A549 (cell line): Measurements from ENCODE around the gene FGD2.

Experiments used
- CBX8 ChIP-seq: fragments of 200-600 bp; sonication (generic); IDR thresholded peaks from 2 replicates; pipeline ENCODE4 v1.6.1; 2016
- CTCF ChIP-seq: fragments of >200 bp; sonication (Bioruptor Twin); formaldehyde crosslinking; IDR thresholded peaks from 3 replicates; pipeline ENCODE4 v1.5.1; 2016
- FOSL2 ChIP-seq, 2 experiments: fragments of 450-650 bp in 1 of 2; fragments of >200 bp in 1 of 2; sonication (Bioruptor Twin) in 1 of 2; formaldehyde crosslinking; IDR thresholded peaks; 2 replicates each; pipeline versions ENCODE4 v1.5.0 to v1.6.1; 2016 to 2020; ENCODE audit warnings: mild to moderate bottlenecking in 1 of 2, moderate library complexity in 1 of 2
- JUN ChIP-seq, 2 experiments: fragments of >200 bp; sonication (Bioruptor Twin); formaldehyde crosslinking; IDR thresholded peaks; 2 replicates in 1 of 2; 3 replicates in 1 of 2; pipeline ENCODE4 v1.6.1; 2016 to 2017
- MAZ ChIP-seq: fragments of 150-350 bp; IDR thresholded peaks from 2 replicates; pipeline ENCODE4 v1.6.1; 2014; ENCODE audit warnings: antibody characterized with exemption, low read depth, low read length, borderline replicate concordance
- POLR2A ChIP-seq: IDR thresholded peaks from 2 replicates; pipeline ENCODE4 v1.6.1; 2012; ENCODE audit warnings: mild to moderate bottlenecking, low read length
- RCOR1 ChIP-seq: fragments of 150-350 bp; IDR thresholded peaks from 2 replicates; pipeline ENCODE4 v1.6.1; 2014; ENCODE audit warnings: antibody characterized with exemption, low read length, low read depth
- REST ChIP-seq: fragments of 200-600 bp; sonication (generic); IDR thresholded peaks from 2 replicates; pipeline ENCODE4 v1.6.1; 2016; ENCODE audit warnings: antibody characterized with exemption, mild to moderate bottlenecking, moderate library complexity
- RNF2 ChIP-seq: fragments of 200-600 bp; sonication (generic); IDR thresholded peaks from 2 replicates; pipeline ENCODE4 v1.6.1; 2016; ENCODE audit warnings: low read depth, mild to moderate bottlenecking, antibody characterized with exemption, moderate library complexity, borderline replicate concordance
- SREBF2 ChIP-seq: fragments of 450-650 bp; IDR thresholded peaks from 2 replicates; pipeline ENCODE4 v1.6.1; 2014; ENCODE audit warnings: mild to moderate bottlenecking, moderate library complexity
- USF2 ChIP-seq: fragments of 450-650 bp; IDR thresholded peaks from 2 replicates; pipeline ENCODE4 v1.6.1; 2014; ENCODE audit warnings: antibody characterized with exemption
- ZC3H11A ChIP-seq: fragments of 450-650 bp; IDR thresholded peaks from 2 replicates; pipeline ENCODE4 v1.6.1; 2014; ENCODE audit warnings: antibody characterized with exemption, mild to moderate bottlenecking

GRCh38 chr6:36968266-36968977, 37.0 kb upstream of the FGD2 start:
- no peak for TF ChIP-seq SREBF2
- no peak for TF ChIP-seq CTCF
- no peak for TF ChIP-seq POLR2A
- TF ChIP-seq RCOR1 = no peak
- TF ChIP-seq FOSL2 (IDR thresholded peaks at IDR 0.05) = no peak
- no peak for TF ChIP-seq FOSL2 (CRISPR knock-in tag; IDR thresholded peaks at IDR 0.05)
- TF ChIP-seq REST = no peak
- TF ChIP-seq MAZ = no peak
- TF ChIP-seq JUN (IDR thresholded peaks at IDR 0.05) = no peak
- no peak for TF ChIP-seq CBX8
- no peak for TF ChIP-seq ZC3H11A
- TF ChIP-seq USF2 = no peak
- TF ChIP-seq RNF2 = no peak
